ENCODE measurements around the gene SPTLC3. TPM values are rescaled to one million over a fixed set of nuclear protein-coding genes. Genes with fewer than 3 reads are reported as not detected.

Gene SPTLC3
- total RNA-seq, 2 experiments from 2014 or later = 0.38 to 0.59 TPM

DNA sequence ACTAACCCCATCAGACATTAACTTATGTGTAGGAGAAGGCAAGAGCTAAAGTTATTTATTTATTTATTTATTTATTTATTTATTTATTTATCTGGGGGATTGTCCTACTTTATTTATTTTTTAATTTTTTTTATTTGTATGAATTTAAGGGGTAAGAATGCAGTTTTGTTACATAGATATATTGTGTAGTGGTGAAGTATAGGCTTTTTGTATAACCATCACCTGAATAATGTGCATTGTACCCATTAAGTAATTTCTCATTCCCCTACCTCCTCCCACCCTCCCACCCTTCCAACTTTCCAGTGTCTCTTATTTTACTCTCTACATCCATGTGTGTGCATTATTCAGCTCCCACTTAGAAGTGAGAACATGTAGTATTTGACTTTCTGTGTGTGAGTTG is 51.6 kb downstream of the SPTLC3 start:
- CTCF ChIA-PET = interaction anchor here (1.3 kb wide), 1 partner anchor 18 kb away, joined by 3 read pairs; no protein-coding TSS in a partner anchor
- TF ChIP-seq, protein P1, sequence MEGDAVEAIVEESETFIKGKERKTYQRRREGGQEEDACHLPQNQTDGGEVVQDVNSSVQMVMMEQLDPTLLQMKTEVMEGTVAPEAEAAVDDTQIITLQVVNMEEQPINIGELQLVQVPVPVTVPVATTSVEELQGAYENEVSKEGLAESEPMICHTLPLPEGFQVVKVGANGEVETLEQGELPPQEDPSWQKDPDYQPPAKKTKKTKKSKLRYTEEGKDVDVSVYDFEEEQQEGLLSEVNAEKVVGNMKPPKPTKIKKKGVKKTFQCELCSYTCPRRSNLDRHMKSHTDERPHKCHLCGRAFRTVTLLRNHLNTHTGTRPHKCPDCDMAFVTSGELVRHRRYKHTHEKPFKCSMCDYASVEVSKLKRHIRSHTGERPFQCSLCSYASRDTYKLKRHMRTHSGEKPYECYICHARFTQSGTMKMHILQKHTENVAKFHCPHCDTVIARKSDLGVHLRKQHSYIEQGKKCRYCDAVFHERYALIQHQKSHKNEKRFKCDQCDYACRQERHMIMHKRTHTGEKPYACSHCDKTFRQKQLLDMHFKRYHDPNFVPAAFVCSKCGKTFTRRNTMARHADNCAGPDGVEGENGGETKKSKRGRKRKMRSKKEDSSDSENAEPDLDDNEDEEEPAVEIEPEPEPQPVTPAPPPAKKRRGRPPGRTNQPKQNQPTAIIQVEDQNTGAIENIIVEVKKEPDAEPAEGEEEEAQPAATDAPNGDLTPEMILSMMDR (IDR thresholded peaks at IDR 0.05) = no peak
- Histone ChIP-seq H3K4me1 (ENCODE audit: insufficient read depth, low read length) (no peaks in the 10 kb centered on the region), H3K27ac (ENCODE audit: low read depth in 1 of 2, low read length in 2 of 2) (no peak overlapping the region), H3K9me3 (ENCODE audit: control insufficient read depth in 1 of 2, insufficient read depth in 1 of 2, low read length in 2 of 2) (no peaks in the 10 kb centered on the region), H3K36me3 (ENCODE audit: insufficient read depth, low read length) (no peaks in the 10 kb centered on the region), H3K4me3 (ENCODE audit: low read length) (no peak overlapping the region), H3K27me3 (ENCODE audit: control insufficient read depth in 1 of 2, insufficient read depth in 2 of 2, low read length in 2 of 2) (no peaks in the 10 kb centered on the region)
- Mint-ChIP-seq H3K27me3 (no peaks in the 10 kb centered on the region), H3K4me1 (ENCODE audit: low read depth) (no peaks in the 10 kb centered on the region), H3K36me3 (ENCODE audit: low read depth) (no peaks in the 10 kb centered on the region), H3K4me3 (no peak overlapping the region), H3K27ac (no peak overlapping the region), H3K9me3 (no peaks in the 10 kb centered on the region)
- ATAC-seq (ENCODE audit: poor library complexity) (no peak), DNase-seq (no peak)
- intact Hi-C loops (cut with DNase I, micrococcal nuclease) = no loop called here
- POLR2A ChIA-PET = no interaction called here

DNA sequence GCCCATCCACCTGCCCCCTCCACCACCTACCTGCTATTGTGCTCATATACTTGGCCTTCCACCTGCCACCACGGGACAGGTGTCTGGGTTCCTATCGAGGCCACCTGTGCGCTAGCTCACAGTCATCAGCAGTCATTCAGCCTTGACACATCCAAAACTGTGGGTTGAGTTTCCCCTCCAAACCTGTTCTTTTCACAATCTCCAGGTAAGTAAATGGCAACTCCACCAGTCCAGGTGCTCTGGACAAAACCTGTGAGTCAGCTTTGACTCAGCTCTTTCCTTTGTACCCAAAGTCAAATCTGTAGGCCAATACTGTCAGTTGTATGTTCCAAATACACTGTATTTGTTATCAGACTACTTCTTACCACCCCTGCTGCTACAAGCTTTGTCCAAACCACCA is 52.6 kb downstream of the SPTLC3 start:
- Mint-ChIP-seq H3K9me3 (no peaks in the 10 kb centered on the region), H3K4me3 (no peak overlapping the region), H3K27me3 (no peaks in the 10 kb centered on the region), H3K36me3 (ENCODE audit: low read depth) (no peaks in the 10 kb centered on the region), H3K4me1 (ENCODE audit: low read depth) (no peaks in the 10 kb centered on the region), H3K27ac (no peak overlapping the region)
- Histone ChIP-seq H3K27ac (ENCODE audit: low read depth in 1 of 2, low read length in 2 of 2) (no peak overlapping the region), H3K4me3 (ENCODE audit: low read length) (no peak overlapping the region), H3K4me1 (ENCODE audit: insufficient read depth, low read length) (no peaks in the 10 kb centered on the region), H3K9me3 (ENCODE audit: control insufficient read depth in 1 of 2, insufficient read depth in 1 of 2, low read length in 2 of 2) (no peaks in the 10 kb centered on the region), H3K36me3 (ENCODE audit: insufficient read depth, low read length) (no peaks in the 10 kb centered on the region), H3K27me3 (ENCODE audit: control insufficient read depth in 1 of 2, insufficient read depth in 2 of 2, low read length in 2 of 2) (no peaks in the 10 kb centered on the region)
- ChIA-PET CTCF (no interaction called here), POLR2A (no interaction called here)
- intact Hi-C loops (cut with DNase I, micrococcal nuclease) = no loop called here
- DNase-seq (no peak), ATAC-seq (ENCODE audit: poor library complexity) (no peak)
- TF ChIP-seq, protein P1 (IDR thresholded peaks at IDR 0.05) = no peak

GRCh38 chr20:13062789-13063188 is 54.0 kb downstream of the SPTLC3 start:
- CTCF ChIA-PET = no interaction called here
- intact Hi-C loops (cut with DNase I, micrococcal nuclease) = no loop called here
- H3K4me1 Mint-ChIP-seq (ENCODE audit: low read depth) = no peaks in the 10 kb centered on the region

More at GRCh38 chr20:13062789-13063188, 54.0 kb downstream of the SPTLC3 start:
- POLR2A ChIA-PET = no interaction called here
- H3K27me3 ChIP-seq (ENCODE audit: control insufficient read depth in 1 of 2, insufficient read depth in 2 of 2, low read length in 2 of 2) = no peaks in the 10 kb centered on the region
- H3K4me3 ChIP-seq (ENCODE audit: low read length) = no peak overlapping the region
- no peak overlapping the region for H3K27ac ChIP-seq (ENCODE audit: low read depth in 1 of 2, low read length in 2 of 2)
- Mint-ChIP-seq H3K27me3 (no peaks in the 10 kb centered on the region), H3K4me3 (no peak overlapping the region), H3K9me3 (peaks cover 2% of the 10 kb centered on the region), H3K27ac (no peak overlapping the region), H3K36me3 (ENCODE audit: low read depth) (no peaks in the 10 kb centered on the region)
- no peak for DNase-seq
- TF ChIP-seq, protein P1 (IDR thresholded peaks at IDR 0.05) = no peak
- H3K9me3 ChIP-seq (ENCODE audit: control insufficient read depth in 1 of 2, insufficient read depth in 1 of 2, low read length in 2 of 2) = no peaks in the 10 kb centered on the region
- H3K36me3 ChIP-seq (ENCODE audit: insufficient read depth, low read length) = no peaks in the 10 kb centered on the region
- ATAC-seq (ENCODE audit: poor library complexity) = no peak
- no peaks in the 10 kb centered on the region for H3K4me1 ChIP-seq (ENCODE audit: insufficient read depth, low read length)

All from CD4-positive, alpha-beta T cell (primary cell).